GM23338 (cell line): ENCODE measurements around the gene TBX10. TPM values are rescaled to one million over a fixed set of nuclear protein-coding genes. Genes with fewer than 3 reads are reported as not detected.

Experiments
- ATAC-seq: fragments of 200-7000 bp; cut with Tn5 transposase; 3 replicates; pipeline ENCODE4 v1.9.1; 2020
- DNase-seq: peaks from one replicate; pipeline ENCODE4 v3.0.0-alpha.2; 2015; ENCODE audit warnings: low spot score
- H2AFZ ChIP-seq: fragments of 200-600 bp; sonication (generic); 2 replicates; pipeline ENCODE4 v1.8.0; 2016; ENCODE audit warnings: antibody characterized with exemption, mild to moderate bottlenecking, moderate library complexity
- H3F3A ChIP-seq: fragments of 200-600 bp; sonication (generic); replicated peaks from 2 replicates; pipeline ENCODE4 v1.8.0; 2017; ENCODE audit warnings: antibody characterized with exemption, mixed run types, low read depth
- H3K27ac ChIP-seq: fragments of 200-600 bp; sonication (generic); 2 replicates; pipeline ENCODE4 v1.6.1; 2016; ENCODE audit warnings: low read depth
- H3K27me3 ChIP-seq: fragments of 200-600 bp; sonication (generic); 2 replicates; pipeline ENCODE4 v1.8.0; 2016; ENCODE audit warnings: mild to moderate bottlenecking, mixed run types, moderate library complexity; ENCODE audit not compliant: insufficient read depth
- H3K36me3 ChIP-seq: fragments of 200-600 bp; sonication (generic); 2 replicates; pipeline ENCODE4 v1.8.0; 2016; ENCODE audit warnings: mild to moderate bottlenecking; ENCODE audit not compliant: insufficient read depth
- H3K4me1 ChIP-seq: fragments of 200-600 bp; sonication (generic); 2 replicates; pipeline ENCODE4 v1.8.0; 2016; ENCODE audit warnings: mild to moderate bottlenecking, moderate library complexity; ENCODE audit not compliant: insufficient read depth
- H3K4me2 ChIP-seq: fragments of 200-600 bp; sonication (generic); 2 replicates; pipeline ENCODE4 v1.7.1; 2017; ENCODE audit warnings: mixed run types
- H3K4me3 ChIP-seq: fragments of 200-600 bp; sonication (generic); 2 replicates; pipeline ENCODE4 v1.6.1; 2016; ENCODE audit warnings: mixed run types
- H3K79me2 ChIP-seq: fragments of 200-600 bp; sonication (generic); replicated peaks from 2 replicates; pipeline ENCODE4 v1.8.0; 2017; ENCODE audit warnings: mild to moderate bottlenecking; ENCODE audit not compliant: insufficient read depth
- H3K9me2 ChIP-seq: fragments of 200-600 bp; sonication (generic); 2 replicates; pipeline ENCODE4 v1.8.0; 2017; ENCODE audit not compliant: insufficient read depth
- H4K20me1 ChIP-seq: fragments of 200-600 bp; sonication (generic); replicated peaks from 2 replicates; pipeline ENCODE4 v1.8.0; 2017; ENCODE audit warnings: mild to moderate bottlenecking; ENCODE audit not compliant: insufficient read depth
- H3K27ac Mint-ChIP-seq: 2 replicates; pipeline ENCODE4 v1.8.0; 2020; ENCODE audit warnings: inconsistent platforms, mild to moderate bottlenecking, moderate library complexity, mixed read lengths
- H3K27me3 Mint-ChIP-seq: 3 replicates; pipeline ENCODE4 v1.8.0; 2022; ENCODE audit warnings: low read depth, mild to moderate bottlenecking, moderate library complexity, mixed read lengths, inconsistent platforms; ENCODE audit not compliant: insufficient read depth, poor library complexity
- H3K36me3 Mint-ChIP-seq: 3 replicates; pipeline ENCODE4 v1.8.0; 2021; ENCODE audit warnings: low read depth, mild to moderate bottlenecking, inconsistent platforms, moderate library complexity, mixed read lengths
- H3K4me1 Mint-ChIP-seq: 3 replicates; pipeline ENCODE4 v1.8.0; 2020; ENCODE audit warnings: mild to moderate bottlenecking, inconsistent platforms, mixed read lengths
- H3K4me3 Mint-ChIP-seq: 3 replicates; pipeline ENCODE4 v1.8.0; 2021; ENCODE audit warnings: moderate library complexity, mild to moderate bottlenecking, inconsistent platforms, mixed read lengths
- H3K9me3 Mint-ChIP-seq: 3 replicates; pipeline ENCODE4 v1.8.0; 2020; ENCODE audit warnings: moderate library complexity, mild to moderate bottlenecking, inconsistent platforms, mixed read lengths
- EZH2 ChIP-seq: fragments of 200-600 bp; sonication (generic); IDR thresholded peaks from one replicate; pipeline ENCODE4 v1.8.0; 2017; ENCODE audit warnings: antibody characterized with exemption, mild to moderate bottlenecking, low read depth; ENCODE audit not compliant: unreplicated experiment
- NANOG ChIP-seq: IDR thresholded peaks from 2 replicates; pipeline ENCODE4 v1.6.1; 2016; ENCODE audit warnings: antibody characterized with exemption, borderline replicate concordance
- polyA plus RNA-seq: library from polyadenylated mRNA; unstranded; fragments of >200 nt; fragmentation: Nextera tagmentation; extraction: Ambion mirVana; gene quantifications from 2 replicates; pipeline ENCODE4 v1.2.1, GENCODE V29; 2016
- total RNA-seq: library from RNA; depleted of rRNA; stranded (reverse); fragments of >200 nt; shearing (Covaris generic); gene quantifications from 2 replicates; pipeline ENCODE4 v1.2.3, GENCODE V29; 2014
- TF ChIP-seq, protein P1 (sequence below): fragments of 250-450 bp; sonication (Bioruptor Pico); IDR thresholded peaks from 2 replicates; pipeline ENCODE4 v1.5.0; 2020; ENCODE audit warnings: mild to moderate bottlenecking, moderate library complexity
- TF ChIP-seq, protein P2 (sequence below): IDR thresholded peaks from one replicate; pipeline ENCODE4 v1.6.1; 2018; ENCODE audit warnings: antibody characterized with exemption; ENCODE audit not compliant: unreplicated experiment
- TF ChIP-seq, protein P3 (sequence below): IDR thresholded peaks from 2 replicates; pipeline ENCODE4 v1.6.1; 2016; ENCODE audit warnings: antibody characterized with exemption

TBX10 gene
- total and polyA plus RNA-seq, 2 experiments from 2014 or later = 0.10 TPM; not detected in 1

DNA sequence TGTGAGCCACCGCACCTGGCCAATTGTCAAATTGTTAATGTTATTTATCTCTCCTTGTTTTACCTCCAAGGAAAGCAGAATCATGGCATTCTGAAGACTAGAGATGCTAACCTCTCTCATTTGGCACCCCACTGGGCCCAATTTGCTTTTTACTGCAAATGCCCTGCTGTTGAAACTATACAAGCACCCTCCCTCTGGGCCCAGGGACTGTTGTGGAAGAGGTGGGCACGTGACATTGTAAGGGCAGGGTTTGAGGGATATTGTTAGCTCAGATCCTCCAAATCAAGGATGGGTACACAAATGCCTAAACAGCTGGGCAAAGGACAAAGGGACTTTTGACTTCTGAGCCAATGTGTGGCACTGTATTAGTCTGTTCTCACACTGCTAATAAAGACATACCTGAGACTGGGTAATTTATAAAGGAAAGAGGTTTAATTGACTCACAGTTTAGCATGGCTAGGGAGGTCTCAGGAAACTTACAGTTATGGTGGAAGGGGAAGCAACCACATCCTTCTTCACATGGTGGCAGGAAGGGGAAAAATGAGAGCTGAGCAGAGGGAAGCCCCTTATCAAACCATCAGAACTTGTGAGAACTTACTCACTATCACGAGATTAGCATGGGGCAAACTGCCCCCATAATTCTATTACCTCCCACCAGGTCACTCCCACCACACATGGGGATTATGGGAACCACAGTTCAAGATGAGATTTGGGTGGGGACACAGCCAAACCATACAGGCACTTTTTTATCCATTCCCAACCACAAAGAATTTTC lies 41.3 kb upstream of the TBX10 start (continued):
- TF ChIP-seq, protein P1, sequence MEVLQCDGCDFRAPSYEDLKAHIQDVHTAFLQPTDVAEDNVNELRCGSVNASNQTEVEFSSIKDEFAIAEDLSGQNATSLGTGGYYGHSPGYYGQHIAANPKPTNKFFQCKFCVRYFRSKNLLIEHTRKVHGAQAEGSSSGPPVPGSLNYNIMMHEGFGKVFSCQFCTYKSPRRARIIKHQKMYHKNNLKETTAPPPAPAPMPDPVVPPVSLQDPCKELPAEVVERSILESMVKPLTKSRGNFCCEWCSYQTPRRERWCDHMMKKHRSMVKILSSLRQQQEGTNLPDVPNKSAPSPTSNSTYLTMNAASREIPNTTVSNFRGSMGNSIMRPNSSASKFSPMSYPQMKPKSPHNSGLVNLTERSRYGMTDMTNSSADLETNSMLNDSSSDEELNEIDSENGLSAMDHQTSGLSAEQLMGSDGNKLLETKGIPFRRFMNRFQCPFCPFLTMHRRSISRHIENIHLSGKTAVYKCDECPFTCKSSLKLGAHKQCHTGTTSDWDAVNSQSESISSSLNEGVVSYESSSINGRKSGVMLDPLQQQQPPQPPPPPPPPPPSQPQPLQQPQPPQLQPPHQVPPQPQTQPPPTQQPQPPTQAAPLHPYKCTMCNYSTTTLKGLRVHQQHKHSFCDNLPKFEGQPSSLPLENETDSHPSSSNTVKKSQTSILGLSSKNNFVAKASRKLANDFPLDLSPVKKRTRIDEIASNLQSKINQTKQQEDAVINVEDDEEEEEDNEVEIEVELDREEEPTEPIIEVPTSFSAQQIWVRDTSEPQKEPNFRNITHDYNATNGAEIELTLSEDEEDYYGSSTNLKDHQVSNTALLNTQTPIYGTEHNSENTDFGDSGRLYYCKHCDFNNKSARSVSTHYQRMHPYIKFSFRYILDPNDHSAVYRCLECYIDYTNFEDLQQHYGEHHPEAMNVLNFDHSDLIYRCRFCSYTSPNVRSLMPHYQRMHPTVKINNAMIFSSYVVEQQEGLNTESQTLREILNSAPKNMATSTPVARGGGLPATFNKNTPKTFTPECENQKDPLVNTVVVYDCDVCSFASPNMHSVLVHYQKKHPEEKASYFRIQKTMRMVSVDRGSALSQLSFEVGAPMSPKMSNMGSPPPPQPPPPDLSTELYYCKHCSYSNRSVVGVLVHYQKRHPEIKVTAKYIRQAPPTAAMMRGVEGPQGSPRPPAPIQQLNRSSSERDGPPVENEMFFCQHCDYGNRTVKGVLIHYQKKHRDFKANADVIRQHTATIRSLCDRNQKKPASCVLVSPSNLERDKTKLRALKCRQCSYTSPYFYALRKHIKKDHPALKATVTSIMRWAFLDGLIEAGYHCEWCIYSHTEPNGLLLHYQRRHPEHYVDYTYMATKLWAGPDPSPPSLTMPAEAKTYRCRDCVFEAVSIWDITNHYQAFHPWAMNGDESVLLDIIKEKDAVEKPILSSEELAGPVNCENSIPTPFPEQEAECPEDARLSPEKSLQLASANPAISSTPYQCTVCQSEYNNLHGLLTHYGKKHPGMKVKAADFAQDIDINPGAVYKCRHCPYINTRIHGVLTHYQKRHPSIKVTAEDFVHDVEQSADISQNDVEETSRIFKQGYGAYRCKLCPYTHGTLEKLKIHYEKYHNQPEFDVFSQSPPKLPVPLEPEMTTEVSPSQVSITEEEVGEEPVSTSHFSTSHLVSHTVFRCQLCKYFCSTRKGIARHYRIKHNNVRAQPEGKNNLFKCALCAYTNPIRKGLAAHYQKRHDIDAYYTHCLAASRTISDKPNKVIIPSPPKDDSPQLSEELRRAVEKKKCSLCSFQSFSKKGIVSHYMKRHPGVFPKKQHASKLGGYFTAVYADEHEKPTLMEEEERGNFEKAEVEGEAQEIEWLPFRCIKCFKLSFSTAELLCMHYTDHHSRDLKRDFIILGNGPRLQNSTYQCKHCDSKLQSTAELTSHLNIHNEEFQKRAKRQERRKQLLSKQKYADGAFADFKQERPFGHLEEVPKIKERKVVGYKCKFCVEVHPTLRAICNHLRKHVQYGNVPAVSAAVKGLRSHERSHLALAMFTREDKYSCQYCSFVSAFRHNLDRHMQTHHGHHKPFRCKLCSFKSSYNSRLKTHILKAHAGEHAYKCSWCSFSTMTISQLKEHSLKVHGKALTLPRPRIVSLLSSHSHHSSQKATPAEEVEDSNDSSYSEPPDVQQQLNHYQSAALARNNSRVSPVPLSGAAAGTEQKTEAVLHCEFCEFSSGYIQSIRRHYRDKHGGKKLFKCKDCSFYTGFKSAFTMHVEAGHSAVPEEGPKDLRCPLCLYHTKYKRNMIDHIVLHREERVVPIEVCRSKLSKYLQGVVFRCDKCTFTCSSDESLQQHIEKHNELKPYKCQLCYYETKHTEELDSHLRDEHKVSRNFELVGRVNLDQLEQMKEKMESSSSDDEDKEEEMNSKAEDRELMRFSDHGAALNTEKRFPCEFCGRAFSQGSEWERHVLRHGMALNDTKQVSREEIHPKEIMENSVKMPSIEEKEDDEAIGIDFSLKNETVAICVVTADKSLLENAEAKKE (CRISPR knock-in tag) = no peak

DNA sequence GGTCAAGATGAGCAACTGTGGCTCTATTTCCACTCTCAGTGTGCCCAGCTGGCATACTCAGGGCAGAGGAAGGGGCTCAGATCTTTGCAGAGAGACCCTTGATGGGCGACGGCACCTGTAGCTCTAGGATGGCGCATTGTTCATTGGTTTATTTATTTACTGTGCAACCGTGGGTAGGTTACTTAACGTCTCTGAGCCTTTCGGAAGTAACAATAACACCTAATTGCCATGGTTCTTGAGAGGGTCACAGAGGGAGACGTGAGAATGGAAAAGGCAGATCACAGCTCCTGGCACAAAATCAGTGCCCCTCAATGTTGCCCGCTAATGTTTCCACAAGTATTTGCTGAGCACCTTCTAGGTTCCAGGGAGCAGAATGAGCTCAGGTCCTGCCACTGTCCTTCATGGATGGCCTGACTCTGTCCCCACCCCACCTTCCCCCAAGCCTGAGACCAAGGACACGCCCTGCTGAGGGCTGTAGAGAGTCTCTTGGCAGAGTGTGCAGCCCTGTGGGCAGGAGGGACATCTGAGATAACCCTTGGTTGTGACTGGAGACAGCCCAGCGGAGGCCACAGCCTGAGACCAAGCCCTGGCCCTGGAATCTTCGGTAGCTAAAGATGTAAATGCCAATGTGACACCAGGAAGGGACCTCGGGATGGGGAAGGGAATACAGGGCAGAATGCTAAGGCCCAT lies 35.6 kb upstream of the TBX10 start:
- H3K27me3 ChIP-seq = no peaks in the 10 kb centered on the region
- no peaks in the 10 kb centered on the region for H3K79me2 ChIP-seq
- no peak overlapping the region for H3K27ac ChIP-seq
- H3K9me3 Mint-ChIP-seq = no peaks in the 10 kb centered on the region; the same call in 2 of the 3 replicates
- no peaks in the 10 kb centered on the region for H3K36me3 ChIP-seq
- ATAC-seq (no peak), DNase-seq (no peak)
- no peaks in the 10 kb centered on the region for H3K36me3 Mint-ChIP-seq
- no peak overlapping the region for H3K27ac Mint-ChIP-seq
- no peaks in the 10 kb centered on the region for H3K4me1 ChIP-seq
- no peaks in the 10 kb centered on the region for H3F3A ChIP-seq
- H2AFZ ChIP-seq = no peak overlapping the region
- H4K20me1 ChIP-seq = no peaks in the 10 kb centered on the region
- no peak overlapping the region for H3K4me2 ChIP-seq
- no peak overlapping the region for H3K4me3 ChIP-seq
- no peak overlapping the region for H3K4me3 Mint-ChIP-seq
- H3K27me3 Mint-ChIP-seq = peaks cover 10% of the 10 kb centered on the region
- H3K4me1 Mint-ChIP-seq = peaks cover 19% of the 10 kb centered on the region
- H3K9me2 ChIP-seq = no peaks in the 10 kb centered on the region
- TF ChIP-seq NANOG (no peak), EZH2 (no peak)
- TF ChIP-seq, protein P2, sequence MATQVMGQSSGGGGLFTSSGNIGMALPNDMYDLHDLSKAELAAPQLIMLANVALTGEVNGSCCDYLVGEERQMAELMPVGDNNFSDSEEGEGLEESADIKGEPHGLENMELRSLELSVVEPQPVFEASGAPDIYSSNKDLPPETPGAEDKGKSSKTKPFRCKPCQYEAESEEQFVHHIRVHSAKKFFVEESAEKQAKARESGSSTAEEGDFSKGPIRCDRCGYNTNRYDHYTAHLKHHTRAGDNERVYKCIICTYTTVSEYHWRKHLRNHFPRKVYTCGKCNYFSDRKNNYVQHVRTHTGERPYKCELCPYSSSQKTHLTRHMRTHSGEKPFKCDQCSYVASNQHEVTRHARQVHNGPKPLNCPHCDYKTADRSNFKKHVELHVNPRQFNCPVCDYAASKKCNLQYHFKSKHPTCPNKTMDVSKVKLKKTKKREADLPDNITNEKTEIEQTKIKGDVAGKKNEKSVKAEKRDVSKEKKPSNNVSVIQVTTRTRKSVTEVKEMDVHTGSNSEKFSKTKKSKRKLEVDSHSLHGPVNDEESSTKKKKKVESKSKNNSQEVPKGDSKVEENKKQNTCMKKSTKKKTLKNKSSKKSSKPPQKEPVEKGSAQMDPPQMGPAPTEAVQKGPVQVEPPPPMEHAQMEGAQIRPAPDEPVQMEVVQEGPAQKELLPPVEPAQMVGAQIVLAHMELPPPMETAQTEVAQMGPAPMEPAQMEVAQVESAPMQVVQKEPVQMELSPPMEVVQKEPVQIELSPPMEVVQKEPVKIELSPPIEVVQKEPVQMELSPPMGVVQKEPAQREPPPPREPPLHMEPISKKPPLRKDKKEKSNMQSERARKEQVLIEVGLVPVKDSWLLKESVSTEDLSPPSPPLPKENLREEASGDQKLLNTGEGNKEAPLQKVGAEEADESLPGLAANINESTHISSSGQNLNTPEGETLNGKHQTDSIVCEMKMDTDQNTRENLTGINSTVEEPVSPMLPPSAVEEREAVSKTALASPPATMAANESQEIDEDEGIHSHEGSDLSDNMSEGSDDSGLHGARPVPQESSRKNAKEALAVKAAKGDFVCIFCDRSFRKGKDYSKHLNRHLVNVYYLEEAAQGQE = no peak
- TF ChIP-seq, protein P3, sequence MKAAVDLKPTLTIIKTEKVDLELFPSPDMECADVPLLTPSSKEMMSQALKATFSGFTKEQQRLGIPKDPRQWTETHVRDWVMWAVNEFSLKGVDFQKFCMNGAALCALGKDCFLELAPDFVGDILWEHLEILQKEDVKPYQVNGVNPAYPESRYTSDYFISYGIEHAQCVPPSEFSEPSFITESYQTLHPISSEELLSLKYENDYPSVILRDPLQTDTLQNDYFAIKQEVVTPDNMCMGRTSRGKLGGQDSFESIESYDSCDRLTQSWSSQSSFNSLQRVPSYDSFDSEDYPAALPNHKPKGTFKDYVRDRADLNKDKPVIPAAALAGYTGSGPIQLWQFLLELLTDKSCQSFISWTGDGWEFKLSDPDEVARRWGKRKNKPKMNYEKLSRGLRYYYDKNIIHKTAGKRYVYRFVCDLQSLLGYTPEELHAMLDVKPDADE = no peak
